ENCODE data around the gene CERS6. TPM values are rescaled to one million over a fixed set of nuclear protein-coding genes. Genes with fewer than 3 reads are reported as not detected.

Gene CERS6
- total and polyA plus RNA-seq, 2 donors from 2014 or later: 9.4 to 18.8 TPM

GRCh38 chr2:168600949-168601348 is 144.9 kb downstream of the CERS6 start:
- H3K4me1 ChIP-seq (ENCODE audit: control insufficient read depth in 2 of 3, insufficient read depth in 2 of 3, low read depth in 1 of 3, low read length in 3 of 3): no peaks in the 10 kb centered on the region
- no peaks in the 10 kb centered on the region for H3K36me3 ChIP-seq (ENCODE audit: control insufficient read depth in 2 of 3, insufficient read depth in 3 of 3, low read length in 3 of 3)
- no peak for FAIRE-seq
- no peaks in the 10 kb centered on the region for H3K27me3 ChIP-seq (ENCODE audit: control insufficient read depth, insufficient read depth, low read length)
- intact Hi-C loops (cut with DNase I): no loop called here
- no peaks in the 10 kb centered on the region for H3K9me3 ChIP-seq (ENCODE audit: control insufficient read depth in 2 of 3, insufficient read depth in 1 of 3, low read length in 3 of 3)
- no peak for TF ChIP-seq CTCF (IDR thresholded peaks at IDR 0.05; ENCODE audit: borderline replicate concordance, extremely low read depth, insufficient read depth)
- H3K9ac ChIP-seq (ENCODE audit: low read length in 3 of 3): no peak overlapping the region
- no peak for DNase-seq
- no peak overlapping the region for H3K4me3 ChIP-seq (ENCODE audit: low read length in 3 of 3)
- H3K27ac ChIP-seq (ENCODE audit: low read depth in 2 of 2, low read length in 2 of 2): no peak overlapping the region

- FAIRE-seq: no peak
Observed at GRCh38 chr2:168601741-168602140, 145.7 kb downstream of the CERS6 start.

GRCh38 chr2:168602379-168602778 is 146.3 kb downstream of the CERS6 start:
- Histone ChIP-seq H3K4me3 (ENCODE audit: low read length in 3 of 3) (no peak overlapping the region), H3K27me3 (ENCODE audit: control insufficient read depth, insufficient read depth, low read length) (no peaks in the 10 kb centered on the region), H3K27ac (ENCODE audit: low read depth in 2 of 2, low read length in 2 of 2) (no peak overlapping the region), H3K4me1 (ENCODE audit: control insufficient read depth in 2 of 3, insufficient read depth in 2 of 3, low read depth in 1 of 3, low read length in 3 of 3) (no peaks in the 10 kb centered on the region), H3K9me3 (ENCODE audit: control insufficient read depth in 2 of 3, insufficient read depth in 1 of 3, low read length in 3 of 3) (no peaks in the 10 kb centered on the region), H3K9ac (ENCODE audit: low read length in 3 of 3) (no peak overlapping the region), H3K36me3 (ENCODE audit: control insufficient read depth in 2 of 3, insufficient read depth in 3 of 3, low read length in 3 of 3) (no peaks in the 10 kb centered on the region)
- DNase-seq: no peak
- no peak for TF ChIP-seq CTCF (IDR thresholded peaks at IDR 0.05; ENCODE audit: borderline replicate concordance, extremely low read depth, insufficient read depth)
- intact Hi-C loops (cut with DNase I): no loop called here
- FAIRE-seq: no peak

More at GRCh38 chr2:168601741-168602140, 145.7 kb downstream of the CERS6 start:
- no peak overlapping the region for H3K4me3 ChIP-seq (ENCODE audit: low read length in 3 of 3)
- DNase-seq: no peak
- H3K9ac ChIP-seq (ENCODE audit: low read length in 3 of 3): no peak overlapping the region
- H3K36me3 ChIP-seq (ENCODE audit: control insufficient read depth in 2 of 3, insufficient read depth in 3 of 3, low read length in 3 of 3): no peaks in the 10 kb centered on the region
- H3K9me3 ChIP-seq (ENCODE audit: control insufficient read depth in 2 of 3, insufficient read depth in 1 of 3, low read length in 3 of 3): no peaks in the 10 kb centered on the region
- TF ChIP-seq CTCF (IDR thresholded peaks at IDR 0.05; ENCODE audit: borderline replicate concordance, extremely low read depth, insufficient read depth): no peak
- H3K27ac ChIP-seq (ENCODE audit: low read depth in 2 of 2, low read length in 2 of 2): no peak overlapping the region
- no peaks in the 10 kb centered on the region for H3K27me3 ChIP-seq (ENCODE audit: control insufficient read depth, insufficient read depth, low read length)
- H3K4me1 ChIP-seq (ENCODE audit: control insufficient read depth in 2 of 3, insufficient read depth in 2 of 3, low read depth in 1 of 3, low read length in 3 of 3): no peaks in the 10 kb centered on the region
- intact Hi-C loops (cut with DNase I): no loop called here

- Histone ChIP-seq H3K27me3 (ENCODE audit: control insufficient read depth, insufficient read depth, low read length) (no peaks in the 10 kb centered on the region), H3K4me3 (ENCODE audit: low read length in 3 of 3) (no peak overlapping the region), H3K36me3 (ENCODE audit: control insufficient read depth in 2 of 3, insufficient read depth in 3 of 3, low read length in 3 of 3) (no peaks in the 10 kb centered on the region), H3K9ac (ENCODE audit: low read length in 3 of 3) (no peak overlapping the region), H3K27ac (ENCODE audit: low read depth in 2 of 2, low read length in 2 of 2) (no peak overlapping the region), H3K9me3 (ENCODE audit: control insufficient read depth in 2 of 3, insufficient read depth in 1 of 3, low read length in 3 of 3) (no peaks in the 10 kb centered on the region), H3K4me1 (ENCODE audit: control insufficient read depth in 2 of 3, insufficient read depth in 2 of 3, low read depth in 1 of 3, low read length in 3 of 3) (no peaks in the 10 kb centered on the region)
- intact Hi-C loops (cut with DNase I): no loop called here
- FAIRE-seq (no peak), DNase-seq (no peak)
- no peak for TF ChIP-seq CTCF (IDR thresholded peaks at IDR 0.05; ENCODE audit: borderline replicate concordance, extremely low read depth, insufficient read depth)
Observed at GRCh38 chr2:168602846-168603401, 146.9 kb downstream of the CERS6 start.

All from kidney (tissue), 14 donors.